Fibroblast of upper back skin (primary cell): Measurements from ENCODE around the gene TOE1.
"Not testable (repeated sequence)": the region's sequence is repeated elsewhere in the genome, so short reads cannot be mapped to it uniquely, and the experiment has no call there.

ENCODE experiments used
- DNase-seq: peaks from one replicate; pipeline ENCODE4 v3.0.0-alpha.2; 2013

TOE1 gene

GRCh38 chr1:45356186-45356585 is 16.2 kb downstream of the TOE1 start:
- no peak for DNase-seq

GRCh38 chr1:45359882-45360513 is 20.0 kb downstream of the TOE1 start:
- peak; percentile 74 for DNase-seq

DNA sequence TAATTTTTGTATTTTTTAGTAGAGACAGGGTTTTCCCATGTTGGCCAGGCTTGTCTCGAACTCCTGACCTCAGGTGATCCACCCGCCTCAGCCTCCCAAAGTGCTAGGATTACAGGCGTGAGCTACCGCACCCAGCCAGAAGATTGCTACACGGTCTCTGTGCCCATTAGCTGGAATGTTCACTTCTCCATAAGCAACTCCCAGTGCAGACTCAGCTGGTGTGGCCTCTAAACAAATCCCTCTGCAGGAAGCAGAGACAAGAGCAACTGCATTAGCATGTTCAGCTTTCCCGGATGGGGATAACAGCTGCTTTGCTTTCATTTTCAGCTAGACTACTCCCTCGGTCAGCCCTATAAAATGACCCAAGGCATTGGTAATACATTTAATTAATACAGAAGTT is 21.0 kb downstream of the TOE1 start:
- DNase-seq = peak; percentile 55

DNA sequence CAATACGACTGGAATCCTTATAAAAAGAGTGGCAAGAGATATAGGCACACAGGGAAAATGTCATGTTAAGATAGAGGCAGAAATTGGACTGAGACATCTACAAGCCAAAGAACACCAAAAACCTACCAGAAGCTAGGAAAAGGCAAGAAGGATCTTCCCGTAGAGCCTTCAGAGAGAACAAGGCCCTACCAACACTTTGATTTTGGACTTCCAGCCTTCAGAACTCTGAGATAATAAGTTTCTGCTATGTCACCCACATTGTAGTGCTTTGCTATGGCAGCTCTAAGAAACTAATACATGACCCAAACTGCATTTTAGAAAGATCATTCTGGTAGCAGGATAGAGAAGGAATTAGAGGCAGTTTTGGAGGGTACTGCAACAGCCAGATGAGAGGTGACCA is 24.3 kb downstream of the TOE1 start:
- DNase-seq = no peak

DNA sequence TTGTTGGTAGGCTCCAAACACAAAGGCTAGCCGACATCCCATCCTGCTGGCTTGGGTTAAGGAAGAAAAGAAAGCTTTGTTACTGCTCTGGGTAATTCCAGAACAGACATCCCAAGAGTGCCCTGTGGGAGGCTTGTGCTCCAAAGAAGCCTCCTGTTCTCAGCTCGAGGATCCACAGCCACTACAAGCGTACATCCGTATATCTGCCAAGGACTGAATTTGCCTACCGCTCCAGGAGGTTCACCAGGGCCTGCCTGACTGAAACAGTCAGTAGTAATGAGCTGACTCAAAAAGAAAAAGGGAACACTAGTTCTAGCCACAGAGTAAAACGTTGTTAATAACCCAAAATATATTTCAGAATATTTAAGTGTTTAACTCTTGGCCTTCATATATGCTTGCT is 25.1 kb downstream of the TOE1 start:
- no peak for DNase-seq

DNA sequence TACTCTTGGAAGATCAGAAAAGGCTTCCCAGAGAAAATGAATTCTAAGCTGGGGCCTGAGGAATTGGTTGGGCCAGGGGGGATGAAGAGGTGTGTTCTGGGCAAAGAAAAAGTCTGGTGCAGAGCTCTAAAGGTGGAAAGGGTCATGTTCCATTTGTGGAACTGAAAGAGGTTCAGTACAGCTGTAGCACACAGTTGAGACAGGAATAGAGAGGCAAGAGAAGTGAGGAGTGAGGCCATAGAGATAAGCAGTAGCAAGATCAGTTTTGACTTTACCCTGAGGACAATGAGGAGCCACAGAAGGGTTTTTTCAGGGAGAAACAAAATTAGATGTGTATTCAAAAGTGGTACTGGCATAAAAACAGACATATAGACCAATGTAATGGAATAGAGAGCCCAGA is 30.6 kb downstream of the TOE1 start:
- no peak for DNase-seq

DNA sequence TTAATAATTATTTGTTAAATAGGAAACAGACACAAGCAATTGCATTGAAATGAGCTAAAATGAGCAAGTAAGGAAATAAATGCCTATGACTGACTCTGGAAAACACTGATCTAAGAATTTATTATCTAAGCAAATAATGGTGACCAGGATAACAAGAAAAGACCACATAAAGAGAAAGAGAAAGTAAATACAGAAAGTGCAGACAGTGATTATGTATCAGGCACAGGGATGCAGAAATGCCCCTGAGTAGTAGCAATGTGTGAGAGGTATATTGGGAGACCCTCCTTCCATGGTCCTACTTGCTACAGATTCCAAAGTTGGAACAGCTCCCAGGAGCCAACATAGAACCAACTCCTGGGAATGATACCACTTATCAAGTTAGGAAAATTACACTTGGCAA is 33.6 kb downstream of the TOE1 start:
- no peak for DNase-seq

GRCh38 chr1:45375104-45376090 is 35.4 kb downstream of the TOE1 start:
- no peak for DNase-seq

- no peak for DNase-seq
These were observed 38.2 kb downstream of the TOE1 start for GRCh38 chr1:45378184-45378583.

GRCh38 chr1:45379524-45379923 is 39.6 kb downstream of the TOE1 start:
- no peak for DNase-seq

DNA sequence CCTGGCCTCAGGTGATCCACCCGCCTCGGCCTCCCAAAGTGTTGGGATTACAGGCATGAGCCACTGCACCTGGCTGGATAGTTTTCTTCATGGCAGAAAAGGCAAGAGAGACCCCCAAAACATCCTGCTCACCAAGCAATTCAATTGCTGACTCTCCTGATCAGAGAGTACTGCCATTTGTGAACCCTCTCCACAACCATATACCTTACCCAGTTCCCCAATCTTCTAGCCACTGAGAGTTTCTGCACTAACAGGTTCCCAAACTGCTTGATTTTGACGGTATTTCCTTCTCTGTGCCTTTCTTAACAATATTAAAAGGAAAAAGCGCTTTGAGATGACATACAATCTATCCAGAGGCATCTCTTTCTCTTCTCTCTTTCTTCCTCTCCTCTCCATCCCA is 40.2 kb downstream of the TOE1 start:
- DNase-seq = no peak

DNA sequence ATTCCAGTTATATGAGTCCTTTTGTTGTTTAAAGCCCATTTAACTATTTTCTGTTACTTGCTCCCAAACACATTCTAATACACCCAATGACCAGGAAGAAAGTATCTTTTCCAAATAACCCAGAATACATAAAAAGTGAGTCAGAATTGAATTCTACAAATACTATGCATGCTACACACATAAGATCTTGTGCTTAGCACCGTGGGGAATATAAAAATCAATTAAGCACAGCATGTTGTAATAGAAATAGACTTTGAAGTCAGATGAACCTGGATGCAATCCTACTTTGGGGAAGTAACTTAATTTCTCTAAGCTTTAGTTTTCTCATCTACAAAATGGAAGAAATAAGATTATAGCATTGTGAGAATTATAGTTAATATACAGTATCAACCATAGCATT is 40.8 kb downstream of the TOE1 start:
- DNase-seq = no peak

DNA sequence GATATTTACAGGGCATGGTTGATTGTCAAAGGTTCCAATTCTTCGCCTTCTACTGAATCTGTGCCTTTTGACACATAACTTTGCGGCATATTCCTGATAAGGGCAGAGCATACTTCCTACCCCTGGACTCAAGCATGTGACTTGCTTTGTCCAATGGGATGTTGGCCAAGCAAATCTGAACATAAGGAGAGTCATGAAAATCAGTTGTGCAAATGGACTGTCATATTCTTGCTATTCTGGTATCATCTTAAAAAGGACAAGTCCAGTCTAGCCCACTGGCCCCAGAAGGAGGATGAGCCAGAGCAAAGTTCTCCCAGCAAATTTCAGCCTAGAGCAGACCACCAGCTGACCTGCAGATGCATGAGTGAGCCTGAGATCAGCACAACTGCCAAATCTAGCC is 41.3 kb downstream of the TOE1 start:
- no peak for DNase-seq

- DNase-seq = no peak
These were observed 43.2 kb downstream of the TOE1 start for GRCh38 chr1:45383191-45383590.

- not testable (repeated sequence) for DNase-seq
These were observed 44.2 kb downstream of the TOE1 start for GRCh38 chr1:45384213-45384612.

- no peak for DNase-seq
These were observed 45.3 kb downstream of the TOE1 start for GRCh38 chr1:45385302-45385701.

DNA sequence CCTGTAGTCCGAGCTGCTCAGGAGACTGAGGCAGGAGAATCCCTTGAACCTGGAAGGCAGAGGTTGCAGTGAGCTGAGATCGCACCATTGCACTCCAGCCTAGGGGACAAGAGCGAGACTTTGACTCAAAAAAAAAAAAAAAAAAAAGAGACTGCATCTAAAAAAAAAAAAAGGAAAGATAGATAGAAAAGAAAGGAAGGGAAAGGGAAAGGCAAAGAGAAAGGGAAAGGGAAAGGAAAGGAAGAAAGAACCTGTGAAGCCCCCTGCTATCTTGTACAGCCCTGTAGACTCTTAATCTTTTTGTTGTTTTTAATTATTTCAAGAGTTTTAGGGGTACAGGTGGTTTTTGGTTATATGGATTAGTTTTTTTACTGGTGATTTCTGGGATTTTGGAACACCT is 46.2 kb downstream of the TOE1 start:
- DNase-seq = no peak
